Activated naive CD4-positive, alpha-beta T cell treated with anti-CD3 and anti-CD28 coated beads, Interleukin-2, amount 50 U/mL, for 16 hours (primary cell): ENCODE results near the gene RAB3GAP1.
"Not testable (repeated sequence)": the region's sequence is repeated elsewhere in the genome, so short reads cannot be mapped to it uniquely, and the experiment has no call there.

Experiments used
- DNase-seq: peaks from one replicate; pipeline ENCODE4 v3.0.0-alpha.2; 2020

The RAB3GAP1 gene

DNA sequence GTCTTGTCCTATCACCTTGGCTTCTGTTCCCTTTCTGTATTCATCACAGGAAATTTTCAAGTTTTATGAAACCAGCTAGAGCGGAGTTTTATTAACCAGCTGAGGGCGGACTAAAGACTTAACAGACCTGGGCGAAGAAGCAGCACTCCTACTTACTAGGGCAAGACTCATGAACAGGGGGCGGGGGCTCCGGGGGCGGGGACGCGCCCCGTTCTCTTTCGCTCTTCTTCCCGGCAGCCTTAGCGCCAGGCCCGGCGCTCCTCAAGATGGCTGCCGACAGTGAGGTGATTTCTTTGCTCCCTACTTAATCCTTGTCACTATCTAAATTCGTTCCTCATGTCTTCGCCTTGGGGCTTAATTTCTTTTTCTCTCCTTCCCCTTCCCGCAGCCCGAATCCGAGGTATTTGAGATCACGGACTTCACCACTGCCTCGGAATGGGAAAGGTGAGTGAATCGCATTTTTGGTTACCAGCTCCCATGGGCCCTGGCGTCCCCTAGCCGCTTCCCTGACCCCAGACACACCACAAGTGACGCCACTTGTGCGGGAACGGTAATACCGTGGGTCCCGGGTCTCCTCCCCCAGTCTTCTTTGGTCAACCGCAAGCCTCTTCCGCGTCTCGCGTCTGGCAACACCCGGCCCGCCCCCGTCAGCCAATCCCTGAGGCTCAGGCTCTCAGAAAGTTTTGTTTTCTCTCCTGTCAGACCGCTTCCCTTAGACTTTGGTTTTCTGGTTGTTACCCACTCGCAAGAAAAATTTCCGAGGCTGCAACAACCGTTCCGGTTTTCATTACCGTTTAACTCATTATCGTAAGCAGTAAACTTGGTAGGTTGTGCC lies at the start of gene RAB3GAP1:
Gene RAB3GAP1, plus strand, starts transcription at position 251 of the 835 bp plus-strand sequence. Its CDS starts 16 bp downstream, at position 267.
- DNase-seq, result peak; percentile 84

DNA sequence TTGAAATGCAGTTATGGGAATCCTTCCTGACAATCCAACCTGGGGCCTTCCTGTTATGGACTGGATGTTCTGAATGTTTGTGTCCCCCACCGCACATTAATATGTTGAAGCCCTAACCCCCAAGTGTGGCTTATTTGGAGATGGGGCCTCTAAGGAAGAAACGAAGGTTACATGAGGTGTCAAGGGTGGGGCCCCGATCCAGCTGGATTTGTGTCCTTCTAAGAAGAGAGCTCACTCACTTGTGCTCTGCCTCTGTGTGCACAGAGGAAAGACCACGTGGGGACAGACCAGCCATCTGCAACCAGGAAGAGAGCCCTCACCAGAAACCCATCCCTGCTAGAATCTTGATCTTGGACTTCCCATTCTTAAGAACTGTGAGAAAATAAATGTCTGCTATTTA lies 49.3 kb upstream of the RAB3GAP1 start:
- DNase-seq, result no peak

DNA sequence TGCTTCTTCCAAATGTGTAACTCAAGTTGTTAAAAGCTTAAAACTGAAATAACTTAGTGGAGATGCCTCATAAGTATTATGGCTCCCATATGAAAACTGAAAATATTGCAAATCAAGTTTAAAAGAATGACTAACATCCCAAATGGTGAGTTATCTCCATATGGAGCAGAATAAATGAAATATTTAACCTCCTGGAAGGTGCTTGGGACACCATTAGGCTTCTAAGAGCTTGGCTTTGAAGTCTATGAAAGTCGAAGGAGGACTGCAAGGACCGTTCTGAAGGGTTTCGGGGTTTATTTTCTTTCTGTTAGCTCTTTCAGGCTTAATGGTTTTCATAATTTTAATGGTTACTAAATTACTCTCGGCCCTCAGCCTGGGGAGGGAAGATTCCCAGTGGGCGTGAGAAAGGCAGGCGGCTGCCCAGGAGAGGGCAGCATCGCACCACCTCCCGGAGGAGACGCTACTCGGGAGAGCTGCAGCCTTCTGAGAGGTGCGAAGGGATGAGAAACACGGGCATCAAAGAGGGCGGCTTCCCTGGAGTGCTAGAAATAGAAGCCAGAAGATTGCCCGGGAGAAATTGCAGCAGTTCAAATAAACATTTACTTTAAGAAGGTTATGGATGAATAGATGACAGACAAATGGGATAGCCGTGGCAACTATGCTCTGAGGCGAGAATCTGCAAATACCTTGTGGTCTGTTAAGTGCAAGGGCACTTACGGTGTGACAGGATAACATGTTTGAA lies 47.9 kb upstream of the RAB3GAP1 start:
- DNase-seq, result peak; percentile 74

DNA sequence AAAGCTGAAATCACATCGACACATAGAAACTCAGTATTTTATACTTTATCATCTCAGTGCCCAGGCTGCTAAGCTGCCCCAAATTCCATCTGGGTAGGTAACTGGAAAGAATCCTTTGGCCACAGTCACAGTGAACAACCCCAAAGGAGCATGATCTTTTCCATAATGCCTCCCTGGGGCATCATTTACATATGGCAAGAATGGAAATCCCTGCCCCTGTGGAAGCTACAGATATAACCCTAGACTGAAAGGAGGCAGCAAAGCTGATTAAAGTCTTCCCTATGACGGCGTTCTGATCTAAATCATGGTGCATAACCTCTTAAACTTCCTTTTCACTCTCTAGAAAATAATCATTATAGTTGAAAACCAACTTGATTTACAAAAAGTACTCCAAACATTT lies 46.3 kb upstream of the RAB3GAP1 start:
- DNase-seq, result no peak

DNA sequence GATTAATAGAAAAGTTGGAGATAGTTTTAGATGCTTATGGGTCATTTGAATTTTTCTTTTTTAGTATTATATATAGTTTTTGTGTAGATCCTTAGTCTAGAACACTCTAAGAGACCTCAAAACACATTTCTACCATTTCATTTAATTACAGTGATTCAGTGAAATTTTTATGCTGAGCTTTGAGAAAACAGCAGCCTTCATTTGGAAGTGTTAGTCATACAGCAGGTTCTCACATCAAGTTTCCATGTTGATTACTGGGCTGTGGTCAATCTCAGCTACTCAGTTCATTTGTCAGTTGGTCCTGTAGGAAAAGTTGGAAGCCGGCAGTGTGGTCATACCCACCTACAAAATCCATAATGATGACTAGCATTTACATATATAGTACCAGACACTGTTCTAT lies 42.8 kb upstream of the RAB3GAP1 start:
- no peak for DNase-seq

DNA sequence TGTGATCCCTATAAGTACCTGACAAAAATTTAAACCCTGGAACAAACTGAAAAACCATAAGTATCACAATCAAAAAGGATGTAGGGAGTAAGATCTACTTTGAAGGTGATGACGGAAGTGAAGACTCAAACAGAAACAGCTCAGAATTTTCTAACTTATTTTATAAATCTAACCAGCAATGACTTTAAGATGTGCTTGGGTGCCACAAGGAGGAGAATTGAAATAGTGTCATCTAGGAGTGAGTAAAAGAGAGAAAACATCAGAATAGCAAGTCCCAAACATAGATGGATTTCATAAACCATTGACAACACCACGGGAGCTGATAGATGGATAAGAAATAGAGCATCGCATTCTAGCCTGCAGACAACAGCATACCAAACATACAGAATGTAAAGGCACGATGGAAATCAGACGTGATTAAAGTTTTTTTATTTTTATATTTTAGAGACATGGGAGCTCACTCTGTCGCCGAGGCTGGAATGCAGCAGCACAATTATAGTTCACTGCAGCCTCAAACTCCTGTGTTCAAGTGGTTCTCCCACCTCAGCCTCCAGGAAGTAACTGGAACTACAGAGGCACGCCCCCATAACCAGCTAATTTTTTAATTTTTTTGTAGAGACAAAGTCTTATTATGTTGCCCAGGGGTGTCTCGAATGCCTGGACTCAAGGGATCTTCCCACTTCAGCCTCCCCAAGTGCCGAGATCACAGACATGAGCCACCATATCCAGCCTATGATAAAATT lies 41.7 kb upstream of the RAB3GAP1 start:
- DNase-seq, result no peak

DNA sequence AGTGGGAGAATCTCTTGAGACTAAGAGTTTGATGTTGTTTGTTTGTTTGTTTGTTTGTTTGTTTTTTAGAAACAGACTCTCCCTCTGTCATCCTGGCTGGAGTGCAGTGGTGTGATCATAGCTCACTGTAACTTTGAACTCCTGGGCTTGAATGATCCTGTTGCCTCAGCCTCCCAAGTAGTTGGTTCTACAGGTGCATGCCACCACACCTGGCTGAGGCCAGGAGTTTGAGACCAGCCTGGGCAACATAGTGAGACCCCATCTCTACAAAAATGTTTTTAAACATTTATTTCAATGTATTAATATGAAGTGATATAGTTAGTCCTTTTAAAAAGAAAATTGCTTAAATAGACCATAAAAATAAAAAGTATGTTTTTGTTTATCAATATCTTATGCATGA lies 40.5 kb upstream of the RAB3GAP1 start:
- DNase-seq, result no peak

DNA sequence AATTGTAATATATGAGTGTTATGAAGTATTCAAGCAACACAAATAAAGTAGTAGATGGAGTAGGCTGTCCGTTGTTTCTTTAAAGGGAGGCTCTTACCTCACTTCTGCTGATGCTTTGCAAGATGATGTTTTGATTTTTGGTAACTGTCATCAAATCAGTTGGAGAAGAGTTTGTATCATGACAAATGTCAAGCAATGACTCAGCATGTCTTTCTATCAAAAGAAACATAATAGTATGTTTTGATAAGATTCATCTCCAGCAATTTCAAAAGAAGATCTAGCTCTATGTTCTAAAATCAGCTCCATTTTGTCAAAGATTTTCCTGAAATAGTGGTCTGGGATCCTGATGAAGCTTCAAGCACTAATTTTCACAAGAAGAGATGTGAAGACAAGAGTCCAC lies 30.5 kb upstream of the RAB3GAP1 start:
- DNase-seq, result no peak

DNA sequence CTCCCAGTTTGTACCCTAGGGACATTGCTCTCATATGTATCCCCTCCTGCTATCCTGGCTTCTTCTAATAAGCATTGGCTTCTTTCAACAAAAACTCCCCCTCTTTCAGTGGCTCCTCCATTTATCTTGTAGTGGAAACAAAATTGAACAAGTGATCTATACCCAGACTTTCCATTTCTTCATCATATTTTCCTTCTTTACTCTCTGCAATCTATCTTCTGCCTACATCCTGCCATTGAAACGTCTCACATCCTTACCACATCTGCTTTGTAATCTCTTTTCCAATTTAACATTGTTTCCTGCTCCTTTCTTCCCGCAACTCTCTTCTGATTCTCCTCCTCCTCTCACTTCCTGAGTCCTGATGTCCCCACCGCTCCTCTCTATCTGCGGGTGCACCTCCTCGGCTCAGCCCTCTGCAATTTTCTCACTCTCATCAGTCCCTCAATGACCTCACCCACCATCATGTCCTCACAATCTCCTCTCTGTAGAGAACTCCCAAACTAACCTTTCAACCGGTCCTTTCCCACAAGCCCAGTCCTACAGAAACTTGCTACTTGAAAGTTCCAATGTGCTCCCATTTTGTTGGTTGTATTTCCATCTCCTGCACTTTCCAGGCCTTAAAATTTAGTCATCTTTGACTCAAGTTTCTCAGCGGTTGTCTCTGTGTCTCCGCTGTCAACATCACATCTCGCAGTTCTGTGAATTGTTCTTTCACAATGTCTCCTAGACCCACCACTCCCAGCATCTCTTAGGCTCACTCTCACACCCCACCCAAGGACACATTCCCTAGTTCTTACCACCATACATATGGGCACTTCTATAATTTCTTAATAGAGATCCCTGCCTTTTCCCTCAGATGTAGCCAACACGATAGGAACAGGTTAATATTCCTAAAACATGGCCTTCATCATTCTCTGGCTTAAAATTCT lies 28.9 kb upstream of the RAB3GAP1 start:
- no peak for DNase-seq

DNA sequence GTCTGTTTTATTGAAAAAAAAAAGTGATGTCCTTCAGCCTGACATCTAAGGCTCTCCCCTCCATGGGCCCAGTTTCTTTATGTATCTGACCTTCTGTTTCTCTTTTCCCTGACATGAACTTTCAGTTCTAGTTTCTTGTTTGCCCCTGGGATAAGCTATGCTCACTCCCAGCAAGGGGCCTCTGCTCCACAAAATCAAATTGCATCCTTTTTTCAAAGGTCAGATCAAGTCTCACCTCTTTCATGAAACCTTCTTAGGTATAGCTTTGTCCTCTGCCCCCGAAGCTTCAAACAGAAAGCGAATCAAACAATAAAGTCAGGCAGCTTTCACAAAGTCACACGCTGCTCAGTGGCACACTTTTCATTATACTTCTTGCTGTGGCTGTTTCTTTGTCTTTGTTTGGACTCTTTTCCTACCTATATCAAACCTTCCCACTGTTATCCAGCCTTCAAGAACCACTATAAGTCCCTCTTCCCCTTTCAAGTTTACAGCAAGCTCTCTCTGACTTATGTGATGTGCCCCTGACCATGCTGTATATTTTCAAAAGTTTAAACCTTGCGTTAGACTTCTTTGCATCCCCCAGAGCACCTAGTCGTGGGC lies 28.1 kb upstream of the RAB3GAP1 start:
- no peak for DNase-seq

DNA sequence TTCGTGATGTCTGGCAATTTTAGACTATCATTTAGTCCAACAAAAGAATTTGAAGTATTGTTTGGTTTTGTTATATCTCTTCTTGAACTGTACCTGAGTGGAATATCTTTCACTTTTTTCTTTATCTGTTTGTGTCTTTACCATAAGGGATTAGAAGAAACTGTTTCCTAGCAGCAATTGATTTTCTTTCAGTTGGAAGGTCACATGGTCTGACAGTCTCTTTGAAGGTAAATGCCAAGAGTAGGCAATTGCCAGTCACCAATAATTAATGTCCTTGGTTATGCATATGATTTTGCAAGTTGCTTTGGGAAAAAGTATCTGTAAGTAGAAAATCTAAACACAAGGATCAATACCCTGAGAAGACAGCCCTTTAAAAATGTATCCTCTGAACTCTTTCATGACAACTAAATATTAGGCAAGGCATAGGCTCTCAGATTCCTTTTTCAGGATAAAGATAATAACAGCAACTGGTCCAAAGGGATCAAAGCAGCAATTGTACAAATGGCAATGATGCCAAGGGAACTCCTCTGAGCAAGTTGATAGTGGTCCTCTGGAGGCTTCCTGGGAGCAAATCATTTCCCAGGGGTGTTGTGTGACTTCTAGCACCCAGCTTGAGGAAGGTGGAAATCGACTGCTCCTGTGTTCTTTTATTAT lies 22.5 kb upstream of the RAB3GAP1 start:
- DNase-seq, result no peak

DNA sequence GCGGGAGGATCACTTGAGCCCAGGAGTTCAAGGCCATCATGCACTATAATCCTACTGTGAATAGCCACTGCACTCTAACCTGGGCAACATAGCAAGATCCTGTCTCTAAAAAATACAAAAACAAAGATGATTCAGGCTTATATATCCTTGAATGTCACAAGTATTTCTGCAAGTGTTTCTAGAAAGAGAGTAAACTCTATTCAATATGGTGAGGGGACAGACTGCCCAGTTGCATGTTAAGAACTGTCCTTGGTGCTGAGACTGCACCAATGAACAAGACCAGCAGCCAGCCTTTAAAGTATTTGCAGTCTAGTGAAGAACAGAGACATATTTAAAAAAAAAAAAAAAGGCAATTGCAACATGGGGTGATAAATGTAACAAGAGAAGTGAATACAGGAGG lies 21.3 kb upstream of the RAB3GAP1 start:
- no peak for DNase-seq

DNA sequence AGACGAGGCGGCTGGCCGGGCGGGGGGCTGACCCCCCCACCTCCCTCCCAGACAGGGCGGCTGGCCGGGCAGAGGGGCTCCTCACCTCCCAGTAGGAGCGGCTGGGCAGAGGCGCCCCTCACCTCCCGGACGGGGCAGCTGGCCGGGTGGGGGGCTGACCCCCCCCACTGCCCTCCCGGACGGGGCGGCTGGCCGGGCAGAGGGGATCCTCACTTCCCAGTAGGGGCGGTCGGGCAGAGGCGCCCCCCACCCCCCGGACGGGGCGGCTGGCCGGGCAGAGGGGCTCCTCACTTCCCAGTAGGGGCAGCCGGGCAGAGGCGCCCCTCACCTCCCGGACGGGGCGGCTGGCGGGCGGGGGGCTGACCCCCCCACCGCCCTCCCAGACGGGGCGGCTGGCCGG lies 18.9 kb upstream of the RAB3GAP1 start:
- DNase-seq, result not testable (repeated sequence)

DNA sequence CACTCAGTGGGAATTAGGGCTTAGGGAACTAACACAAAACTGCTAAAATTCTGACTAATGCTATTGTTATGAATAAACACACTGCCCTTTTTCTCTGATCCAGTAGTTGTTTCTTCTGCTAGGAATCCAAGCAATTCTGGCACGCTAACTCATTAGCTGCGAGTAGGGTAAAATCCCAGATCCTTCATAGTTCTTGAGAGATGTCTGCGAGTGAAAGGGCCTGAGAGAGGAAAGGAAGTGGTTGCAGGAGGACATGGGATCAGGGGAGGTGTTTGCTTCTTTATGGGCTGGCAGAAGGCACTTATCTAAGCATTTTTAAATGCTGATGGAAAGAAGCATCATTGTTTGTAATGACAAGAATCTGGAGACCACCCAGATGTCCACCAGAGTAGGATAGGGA lies 14.3 kb upstream of the RAB3GAP1 start:
- DNase-seq, result no peak

DNA sequence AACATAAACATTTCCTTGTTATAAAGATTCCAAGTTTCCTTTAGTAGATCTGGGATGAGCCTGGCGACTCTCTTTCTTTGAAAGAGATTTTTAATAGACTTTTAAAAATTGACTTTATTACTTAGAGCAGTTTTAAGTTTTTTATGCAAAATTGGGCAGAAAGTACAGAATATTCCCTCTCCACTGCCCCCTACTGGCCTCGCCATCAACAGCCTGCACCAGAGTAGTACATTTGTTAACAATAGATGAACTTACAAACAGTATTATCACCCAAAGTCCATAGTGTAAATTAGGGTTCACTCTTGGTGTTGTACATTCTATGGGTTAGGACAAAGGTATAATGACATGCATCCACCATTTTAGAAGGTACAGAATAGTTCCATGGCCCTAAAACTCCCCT lies 8.7 kb upstream of the RAB3GAP1 start:
- DNase-seq, result peak; percentile 19

DNA sequence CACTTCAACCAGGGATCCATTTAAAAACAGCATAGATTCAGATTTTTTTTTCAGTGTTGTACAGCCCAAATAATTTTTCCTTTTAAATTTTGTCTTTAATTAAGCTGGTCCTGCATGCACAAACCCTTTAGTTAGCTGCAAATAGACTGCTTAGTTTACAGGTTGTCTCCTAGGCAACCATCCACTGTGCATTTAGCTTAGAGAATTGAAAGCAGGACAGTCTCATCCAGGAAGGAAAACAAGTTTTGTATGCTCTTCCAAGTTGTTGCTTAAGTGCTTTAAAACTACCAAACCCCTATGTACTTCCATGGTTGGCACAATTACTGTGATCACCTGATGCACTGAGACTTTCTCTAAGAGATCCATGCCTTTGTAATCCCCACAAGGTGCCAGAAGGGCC lies 4.8 kb upstream of the RAB3GAP1 start, which contains the start of gene MAP3K19:
Gene MAP3K19, minus strand, starts transcription at position 148 of the 400 bp plus-strand sequence. CDS start 22,800 bp downstream, outside the sequence.
- DNase-seq, result no peak

DNA sequence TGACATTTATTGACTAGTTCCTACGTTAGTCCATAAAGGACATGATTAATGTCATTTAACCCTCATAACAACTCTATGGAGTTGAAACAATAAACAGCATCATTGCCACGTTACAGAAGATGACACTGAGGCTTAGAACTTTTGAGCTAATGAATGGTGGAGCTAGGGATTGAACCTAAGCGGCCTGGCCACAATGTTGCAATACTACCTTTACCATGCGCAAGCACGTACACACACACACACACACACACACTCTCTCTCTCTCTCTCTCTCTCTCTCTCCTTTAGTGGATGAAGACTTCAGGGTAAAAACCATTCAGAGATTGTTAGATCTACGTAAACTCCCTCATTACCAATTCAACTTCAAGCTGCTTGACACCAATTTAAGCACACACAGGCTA lies 4.0 kb upstream of the RAB3GAP1 start:
- no peak for DNase-seq

DNA sequence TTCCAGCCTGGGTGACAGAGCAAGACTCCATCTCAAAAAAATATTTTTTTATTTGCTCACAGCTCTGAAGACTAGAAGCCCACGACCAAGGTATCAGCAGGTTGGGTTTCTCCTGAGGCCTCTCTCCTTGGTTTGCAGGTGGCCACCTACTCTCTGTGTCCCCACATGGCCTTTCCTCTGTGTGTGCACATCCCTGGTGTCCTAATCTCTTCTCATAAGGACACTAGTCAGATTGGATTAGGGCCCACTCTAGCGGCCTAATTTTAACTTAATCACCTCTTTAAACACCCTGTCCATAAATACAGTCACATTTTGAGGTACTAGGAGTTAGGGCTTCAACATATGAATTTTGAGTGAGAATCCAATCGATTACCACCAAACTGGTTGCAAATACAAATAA lies 2.0 kb upstream of the RAB3GAP1 start:
- no peak for DNase-seq

DNA sequence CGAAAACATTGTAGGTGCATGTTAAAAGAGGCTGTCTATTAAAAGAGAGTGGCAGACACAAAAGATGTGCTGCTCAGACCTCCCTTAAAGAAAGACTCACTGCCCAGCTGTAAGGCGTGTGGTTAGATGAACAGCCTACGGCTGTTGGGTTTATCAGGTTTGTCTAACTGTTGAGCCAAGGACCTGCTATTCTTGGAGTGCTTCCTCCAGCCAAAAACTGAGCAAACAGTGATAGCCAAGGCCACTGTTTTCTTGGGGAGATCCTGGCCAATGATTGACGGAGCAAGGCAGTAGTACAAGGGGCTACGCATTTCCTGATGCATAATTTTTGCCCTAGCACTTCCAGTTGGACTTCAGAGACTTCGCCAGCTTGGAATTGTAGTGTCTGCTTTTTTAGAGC lies 1.4 kb upstream of the RAB3GAP1 start:
- DNase-seq, result no peak

DNA sequence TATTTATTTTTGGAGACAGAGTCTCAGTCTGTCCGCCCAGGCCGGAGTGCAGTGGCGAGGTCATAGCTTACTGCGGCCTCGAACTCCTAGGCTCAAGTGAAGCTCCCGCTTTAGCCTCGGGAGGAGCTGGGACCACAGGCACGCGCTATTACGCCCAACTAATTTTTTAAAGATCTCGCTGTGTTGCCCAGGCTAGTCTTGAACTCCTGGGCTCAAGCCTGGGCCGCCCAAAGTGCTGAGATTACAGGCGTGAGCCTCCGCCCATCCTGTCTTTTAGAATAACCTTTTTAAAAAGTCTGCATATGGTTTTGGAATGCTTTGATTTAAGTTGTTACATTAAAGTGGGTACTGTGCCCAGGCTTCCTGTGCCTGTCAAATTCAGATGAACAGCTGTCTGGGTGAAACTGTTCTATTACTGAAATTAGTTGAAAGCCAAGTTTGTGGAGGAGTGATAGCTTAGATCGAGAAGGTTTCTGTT lies 944 bp downstream of the RAB3GAP1 start:
- peak; percentile 34 for DNase-seq

DNA sequence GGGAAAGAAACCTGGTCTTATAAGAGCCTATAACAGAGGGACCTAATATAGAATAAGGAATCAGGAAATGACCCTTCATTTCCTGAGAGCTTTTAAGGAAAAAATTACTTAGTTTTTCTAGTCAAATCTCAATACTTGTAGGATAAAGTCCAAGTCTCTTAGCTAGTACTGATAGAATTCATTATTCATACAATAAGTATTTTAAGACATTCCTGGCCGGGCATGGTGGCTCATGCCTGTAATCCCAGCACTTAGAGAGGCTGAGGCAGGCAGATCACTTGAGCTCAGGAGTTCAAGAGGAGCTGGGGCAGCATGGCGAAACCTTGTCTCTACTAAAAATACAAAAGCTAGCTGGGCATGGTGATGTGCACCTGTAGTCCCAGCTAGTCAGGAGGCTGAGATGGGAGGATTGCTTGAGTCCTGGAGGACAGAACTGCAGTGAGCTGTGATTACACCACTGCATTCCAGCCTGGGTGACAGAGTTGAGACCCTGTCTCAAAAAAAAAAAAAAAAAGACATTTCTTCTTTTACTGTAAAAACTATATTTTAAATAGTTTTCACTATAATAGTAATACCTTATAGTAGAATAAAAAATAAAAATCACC lies 3.2 kb downstream of the RAB3GAP1 start:
- DNase-seq, result no peak
